GM10847 (cell line): Measurements from ENCODE around the gene PAFAH1B1.

Source experiments
- POLR2A ChIP-seq: IDR thresholded peaks from 2 replicates; pipeline ENCODE4 v1.6.1; 2011; ENCODE audit not compliant: insufficient read length; ENCODE audit errors: extremely low read depth

PAFAH1B1 gene

GRCh38 chr17:2621241-2621640 lies 27.8 kb downstream of the PAFAH1B1 start:
- TF ChIP-seq POLR2A = no peak

- TF ChIP-seq POLR2A = no peak
Measured at GRCh38 chr17:2624292-2624731, 30.9 kb downstream of the PAFAH1B1 start.

- TF ChIP-seq POLR2A = no peak
Measured at GRCh38 chr17:2631211-2631610, 37.8 kb downstream of the PAFAH1B1 start.

- no peak for TF ChIP-seq POLR2A
Measured at GRCh38 chr17:2634361-2634960, 41.0 kb downstream of the PAFAH1B1 start.

GRCh38 chr17:2635241-2635640 lies 41.8 kb downstream of the PAFAH1B1 start:
- TF ChIP-seq POLR2A = no peak

- TF ChIP-seq POLR2A = no peak
Measured at GRCh38 chr17:2635675-2636074, 42.2 kb downstream of the PAFAH1B1 start.

GRCh38 chr17:2636169-2636930 lies 42.9 kb downstream of the PAFAH1B1 start:
- TF ChIP-seq POLR2A = no peak

GRCh38 chr17:2637422-2637821 lies 44.0 kb downstream of the PAFAH1B1 start:
- TF ChIP-seq POLR2A = no peak

GRCh38 chr17:2644971-2645370 lies 51.5 kb downstream of the PAFAH1B1 start:
- no peak for TF ChIP-seq POLR2A

GRCh38 chr17:2647957-2648356 lies 54.5 kb downstream of the PAFAH1B1 start:
- TF ChIP-seq POLR2A = no peak

GRCh38 chr17:2649191-2649590 lies 55.7 kb downstream of the PAFAH1B1 start:
- no peak for TF ChIP-seq POLR2A

GRCh38 chr17:2655546-2655945 lies 62.1 kb downstream of the PAFAH1B1 start:
- TF ChIP-seq POLR2A = no peak

- no peak for TF ChIP-seq POLR2A
Measured at GRCh38 chr17:2656283-2656682, 62.8 kb downstream of the PAFAH1B1 start.

GRCh38 chr17:2672026-2672425 lies 78.6 kb downstream of the PAFAH1B1 start:
- TF ChIP-seq POLR2A = no peak

GRCh38 chr17:2680961-2681360 lies 87.5 kb downstream of the PAFAH1B1 start:
- no peak for TF ChIP-seq POLR2A

- no peak for TF ChIP-seq POLR2A
Measured at GRCh38 chr17:2681650-2682049, 88.2 kb downstream of the PAFAH1B1 start.
